ENCODE data around the gene SIRT1.
A peak's percentile ranks its signal among the peaks of the same experiment; 100 is the strongest.

Gene SIRT1

DNA sequence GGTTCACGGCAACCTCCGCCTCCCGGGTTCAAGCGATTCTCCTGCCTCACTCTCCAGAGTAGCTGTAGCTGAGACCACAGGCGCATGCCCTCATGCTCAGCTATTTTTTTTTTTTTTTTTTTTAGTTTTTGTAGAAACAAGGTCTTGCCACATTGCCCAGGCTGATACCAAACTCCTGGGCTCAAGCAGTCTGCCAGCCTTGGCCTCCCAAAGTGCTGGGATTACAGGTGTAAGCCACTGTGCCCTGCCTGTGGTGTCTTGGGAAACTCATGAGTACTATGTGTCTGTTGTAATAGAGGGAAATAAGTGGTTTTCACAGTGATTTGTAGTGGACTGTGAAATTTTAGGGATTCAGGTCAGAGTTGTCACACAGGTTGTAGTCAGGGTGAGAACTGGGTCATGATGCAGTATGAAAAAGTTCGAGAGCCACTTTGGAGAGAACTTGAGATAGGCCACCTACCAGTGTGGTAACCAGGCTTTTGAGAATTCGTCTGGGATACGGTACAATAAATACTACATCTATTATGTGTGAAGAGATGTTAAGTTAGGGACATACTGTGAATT is 30.4 kb downstream of the SIRT1 start:
- DNase-seq (ENCODE audit: insufficient read length, low spot score): no peak
- FAIRE-seq: no peak
- TF ChIP-seq, protein P1, sequence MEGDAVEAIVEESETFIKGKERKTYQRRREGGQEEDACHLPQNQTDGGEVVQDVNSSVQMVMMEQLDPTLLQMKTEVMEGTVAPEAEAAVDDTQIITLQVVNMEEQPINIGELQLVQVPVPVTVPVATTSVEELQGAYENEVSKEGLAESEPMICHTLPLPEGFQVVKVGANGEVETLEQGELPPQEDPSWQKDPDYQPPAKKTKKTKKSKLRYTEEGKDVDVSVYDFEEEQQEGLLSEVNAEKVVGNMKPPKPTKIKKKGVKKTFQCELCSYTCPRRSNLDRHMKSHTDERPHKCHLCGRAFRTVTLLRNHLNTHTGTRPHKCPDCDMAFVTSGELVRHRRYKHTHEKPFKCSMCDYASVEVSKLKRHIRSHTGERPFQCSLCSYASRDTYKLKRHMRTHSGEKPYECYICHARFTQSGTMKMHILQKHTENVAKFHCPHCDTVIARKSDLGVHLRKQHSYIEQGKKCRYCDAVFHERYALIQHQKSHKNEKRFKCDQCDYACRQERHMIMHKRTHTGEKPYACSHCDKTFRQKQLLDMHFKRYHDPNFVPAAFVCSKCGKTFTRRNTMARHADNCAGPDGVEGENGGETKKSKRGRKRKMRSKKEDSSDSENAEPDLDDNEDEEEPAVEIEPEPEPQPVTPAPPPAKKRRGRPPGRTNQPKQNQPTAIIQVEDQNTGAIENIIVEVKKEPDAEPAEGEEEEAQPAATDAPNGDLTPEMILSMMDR (IDR thresholded peaks at IDR 0.05; ENCODE audit: insufficient read depth, missing control alignments): no peak

DNA sequence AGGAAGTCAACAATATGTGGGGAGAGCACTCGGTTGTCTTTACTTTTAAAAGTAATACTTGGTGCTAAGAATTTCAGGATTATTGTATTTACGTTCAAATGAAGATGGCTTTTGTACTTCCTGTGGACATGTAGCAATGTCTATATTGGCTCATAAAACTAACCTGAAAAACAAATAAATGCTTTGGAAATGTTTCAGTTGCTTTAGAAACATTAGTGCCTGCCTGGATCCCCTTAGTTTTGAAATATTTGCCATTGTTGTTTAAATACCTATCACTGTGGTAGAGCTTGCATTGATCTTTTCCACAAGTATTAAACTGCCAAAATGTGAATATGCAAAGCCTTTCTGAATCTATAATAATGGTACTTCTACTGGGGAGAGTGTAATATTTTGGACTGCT is 32.7 kb downstream of the SIRT1 start:
- no peak for FAIRE-seq
- DNase-seq (ENCODE audit: insufficient read length, low spot score): no peak

DNA sequence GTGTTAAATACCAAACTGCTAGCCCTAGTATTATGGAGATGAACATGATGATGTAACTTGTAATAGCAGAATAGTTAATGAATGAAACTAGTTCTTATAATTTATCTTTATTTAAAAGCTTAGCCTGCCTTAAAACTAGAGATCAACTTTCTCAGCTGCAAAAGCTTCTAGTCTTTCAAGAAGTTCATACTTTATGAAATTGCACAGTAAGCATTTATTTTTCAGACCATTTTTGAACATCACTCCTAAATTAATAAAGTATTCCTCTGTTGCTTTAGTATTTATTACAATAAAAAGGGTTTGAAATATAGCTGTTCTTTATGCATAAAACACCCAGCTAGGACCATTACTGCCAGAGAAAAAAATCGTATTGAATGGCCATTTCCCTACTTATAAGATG is 33.2 kb downstream of the SIRT1 start:
- FAIRE-seq (no peak), DNase-seq (ENCODE audit: insufficient read length, low spot score) (no peak)
- TF ChIP-seq, protein P1 (IDR thresholded peaks at IDR 0.05; ENCODE audit: insufficient read depth, missing control alignments): no peak

More for the DNA sequence above, 32.7 kb downstream of the SIRT1 start:
- TF ChIP-seq, protein P1 (IDR thresholded peaks at IDR 0.05; ENCODE audit: insufficient read depth, missing control alignments): no peak

DNA sequence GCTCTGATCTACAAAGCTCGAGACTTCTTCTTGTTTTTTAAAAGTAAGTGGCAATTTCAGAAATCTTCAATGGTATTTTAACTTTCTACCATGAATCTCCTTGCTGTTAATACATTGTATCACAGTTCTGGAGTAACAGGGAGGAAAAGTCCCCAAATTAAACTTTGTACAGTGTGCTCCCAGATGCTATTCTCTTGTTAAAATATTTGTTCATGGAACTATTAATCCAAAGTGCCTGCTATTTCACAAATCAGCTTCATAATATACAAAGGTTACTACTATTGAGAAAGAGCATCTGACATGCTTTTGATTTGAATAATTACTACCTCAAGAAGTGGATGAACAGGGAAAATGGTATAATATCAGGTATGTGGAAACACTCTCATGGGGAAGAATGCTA is 36.6 kb downstream of the SIRT1 start:
- DNase-seq (ENCODE audit: insufficient read length, low spot score) (no peak), FAIRE-seq (no peak)
- TF ChIP-seq, protein P1 (IDR thresholded peaks at IDR 0.05; ENCODE audit: insufficient read depth, missing control alignments): no peak

DNA sequence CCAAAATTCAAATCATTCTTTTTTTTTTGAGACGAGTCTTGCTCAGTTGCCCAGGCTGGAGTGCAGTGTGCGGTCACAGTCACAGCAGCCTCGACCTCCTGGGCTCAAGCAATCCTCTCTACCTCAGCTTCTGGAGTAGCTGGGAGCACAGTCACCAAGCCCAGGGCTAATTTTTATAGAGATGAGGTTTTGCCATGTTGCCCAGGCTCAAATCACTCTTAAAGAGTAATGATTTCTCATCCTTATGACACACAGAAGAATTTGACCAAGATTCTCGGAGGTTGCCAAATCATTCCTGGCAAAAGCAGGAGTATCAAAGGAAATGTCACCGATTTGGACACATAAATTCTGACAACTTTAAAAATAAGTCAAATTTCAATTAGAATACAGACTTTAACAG is 39.1 kb downstream of the SIRT1 start:
- DNase-seq (ENCODE audit: insufficient read length, low spot score): no peak
- TF ChIP-seq, protein P1 (IDR thresholded peaks at IDR 0.05; ENCODE audit: insufficient read depth, missing control alignments): no peak
- FAIRE-seq: no peak

DNA sequence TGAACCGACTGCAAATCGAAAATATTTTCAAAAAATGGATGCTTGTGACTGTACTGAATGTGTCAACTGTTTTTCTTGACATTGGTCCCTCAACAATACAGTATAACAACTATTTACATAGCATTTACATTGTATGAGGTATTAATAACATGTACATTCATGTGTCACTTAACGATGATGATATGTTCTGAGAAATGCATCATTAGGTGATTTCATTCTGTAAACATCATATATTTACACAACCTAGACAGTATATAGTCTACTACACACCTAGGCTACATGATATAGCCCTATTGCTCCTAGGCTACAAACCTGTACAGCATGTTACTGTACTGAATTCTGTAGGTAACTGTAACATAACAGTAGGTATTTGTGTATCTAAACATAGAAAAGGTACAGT is 39.7 kb downstream of the SIRT1 start:
- DNase-seq (ENCODE audit: insufficient read length, low spot score) (no peak), FAIRE-seq (peak; percentile 60)
- TF ChIP-seq, protein P1 (IDR thresholded peaks at IDR 0.05; ENCODE audit: insufficient read depth, missing control alignments): no peak

DNA sequence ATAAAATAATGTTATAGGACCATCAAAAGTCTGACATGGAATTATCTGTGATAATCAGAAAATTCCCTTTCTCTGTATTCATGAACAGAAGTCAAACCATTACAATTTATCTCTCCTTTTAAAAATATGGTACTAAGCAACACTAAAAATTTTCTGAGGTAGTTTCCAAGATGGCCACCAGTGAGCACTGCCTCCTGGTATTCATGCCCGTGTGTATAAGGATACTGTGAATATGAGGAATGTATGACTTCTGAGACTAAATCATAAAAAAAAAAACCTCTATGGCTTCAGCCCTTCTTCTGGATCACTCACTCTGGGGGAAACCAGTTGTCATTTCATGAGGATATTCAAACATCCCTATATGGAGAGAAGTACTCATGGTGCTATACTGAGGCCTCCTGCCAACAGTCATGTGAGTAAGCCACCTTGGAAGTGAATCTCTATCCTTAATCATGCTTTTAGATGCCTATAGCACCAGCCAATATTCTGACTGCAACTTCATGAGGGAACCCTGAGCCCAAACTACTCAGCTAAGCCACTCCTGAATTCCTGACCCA is 41.1 kb downstream of the SIRT1 start:
- TF ChIP-seq, protein P1 (IDR thresholded peaks at IDR 0.05; ENCODE audit: insufficient read depth, missing control alignments): no peak
- no peak for FAIRE-seq

More for the DNA sequence above, 41.1 kb downstream of the SIRT1 start:
- no peak for DNase-seq (ENCODE audit: insufficient read length, low spot score)
